IMR-90 (cell line): ENCODE results near the gene SESN3. TPM values are rescaled to one million over a fixed set of nuclear protein-coding genes. Genes with fewer than 3 reads are reported as not detected.
A peak's percentile ranks its signal among the peaks of the same experiment; 100 is the strongest.

Source experiments
- ATAC-seq: fragments of 200-7000 bp; cut with Tn5 transposase; 2 replicates; pipeline ENCODE4 v1.9.1; 2020; ENCODE audit warnings: low read depth, mild to moderate bottlenecking, moderate library complexity
- Bru-seq: library from RNA; stranded (reverse); fragments of 400-500 nt; gene quantifications from one replicate; lab custom pipeline; 2021; lab: Mats Ljungman, UMichigan
- BruChase-seq, 2 experiments: library from RNA; stranded (reverse); fragments of 400-500 nt; gene quantifications; one replicate each; lab custom pipeline; 2021; lab: Mats Ljungman, UMichigan
- BruUV-seq: library from RNA; stranded (reverse); fragments of 400-500 nt; replicated peaks from 2 replicates; lab custom pipeline; 2021; lab: Mats Ljungman, UMichigan
- CTCF ChIA-PET: fragments of 300-600 bp; formaldehyde crosslinking; extraction: SDS; loops from one replicate; lab custom pipeline; 2021; ENCODE audit warnings: antibody characterized with exemption; lab: Yijun Ruan, JAX
- POLR2A ChIA-PET: fragments of 300-600 bp; sonication (Branson Sonifier 250); formaldehyde crosslinking; loops from one replicate; lab custom pipeline; 2022; ENCODE audit warnings: antibody characterized with exemption; ENCODE audit not compliant: unreplicated experiment; lab: Charles Lee
- DNase-seq: peaks from one replicate; pipeline ENCODE4 v3.0.0; 2013
- H2AFZ ChIP-seq: replicated peaks from 2 replicates; pipeline ENCODE3; 2013; ENCODE audit warnings: low read length, mild to moderate bottlenecking; ENCODE audit not compliant: poor library complexity
- H2AK5ac ChIP-seq: 2 replicates; pipeline ENCODE4 v1.6.1; 2013; ENCODE audit warnings: low read depth, low read length, inconsistent platforms
- H2AK9ac ChIP-seq: replicated peaks from 2 replicates; pipeline ENCODE3; 2013; ENCODE audit warnings: mild to moderate bottlenecking, low read depth, low read length, moderate library complexity; ENCODE audit not compliant: poor library complexity
- H2BK120ac ChIP-seq: 2 replicates; pipeline ENCODE4 v1.6.1; 2013; ENCODE audit warnings: low read depth, low read length, inconsistent platforms
- H2BK15ac ChIP-seq: 3 replicates; pipeline ENCODE4 v1.6.1; 2013; ENCODE audit warnings: low read depth, low read length, inconsistent platforms
- H2BK20ac ChIP-seq: 2 replicates; pipeline ENCODE4 v1.6.1; 2013; ENCODE audit warnings: low read depth, mild to moderate bottlenecking, inconsistent platforms, low read length, moderate library complexity
- H2BK5ac ChIP-seq: 2 replicates; pipeline ENCODE4 v1.6.1; 2013; ENCODE audit warnings: mild to moderate bottlenecking, low read depth, low read length, inconsistent platforms; ENCODE audit not compliant: poor library complexity, severe bottlenecking
- H3K14ac ChIP-seq: replicated peaks from 2 replicates; pipeline ENCODE4 v1.6.1; 2013; ENCODE audit warnings: low read depth, low read length, inconsistent platforms
- H3K18ac ChIP-seq: 2 replicates; pipeline ENCODE4 v1.6.1; 2013; ENCODE audit warnings: low read depth, low read length, control low read depth
- H3K23ac ChIP-seq: 2 replicates; pipeline ENCODE4 v1.6.1; 2013; ENCODE audit warnings: low read depth, low read length, inconsistent platforms
- H3K27ac ChIP-seq: 2 replicates; pipeline ENCODE4 v1.5.1; 2013; ENCODE audit warnings: mild to moderate bottlenecking, control low read depth, low read length; ENCODE audit not compliant: insufficient read depth
- H3K27me3 ChIP-seq: 2 replicates; pipeline ENCODE4 v1.6.1; 2013; ENCODE audit warnings: low read length; ENCODE audit not compliant: control insufficient read depth, insufficient read depth
- H3K36me3 ChIP-seq: 2 replicates; pipeline ENCODE4 v1.6.1; 2013; ENCODE audit warnings: low read length, mixed read lengths; ENCODE audit not compliant: control insufficient read depth, insufficient read depth
- H3K4ac ChIP-seq: 2 replicates; pipeline ENCODE4 v1.6.1; 2013; ENCODE audit warnings: low read depth, low read length, inconsistent platforms
- H3K4me1 ChIP-seq: 2 replicates; pipeline ENCODE4 v1.6.1; 2013; ENCODE audit warnings: low read length, mixed read lengths; ENCODE audit not compliant: control insufficient read depth, insufficient read depth
- H3K4me2 ChIP-seq: 2 replicates; pipeline ENCODE4 v1.6.1; 2013; ENCODE audit warnings: low read depth, mild to moderate bottlenecking, control low read depth, low read length, moderate library complexity
- H3K4me3 ChIP-seq: 2 replicates; pipeline ENCODE4 v1.5.1; 2013; ENCODE audit warnings: low read depth, mild to moderate bottlenecking, control low read depth, low read length, moderate library complexity; ENCODE audit not compliant: insufficient read depth
- H3K56ac ChIP-seq: 2 replicates; pipeline ENCODE4 v1.6.1; 2013; ENCODE audit warnings: low read length, inconsistent platforms; ENCODE audit not compliant: insufficient read depth; ENCODE audit errors: extremely low read depth
- H3K79me1 ChIP-seq, 2 experiments: 2 replicates each; pipeline ENCODE4 v1.6.1; 2013; ENCODE audit warnings: low read length in 2 of 2, inconsistent platforms in 1 of 2, low read depth in 1 of 2
- H3K9ac ChIP-seq: 2 replicates; pipeline ENCODE4 v1.6.1; 2013; ENCODE audit warnings: low read depth, low read length, control low read depth
- H3K9me1 ChIP-seq: 2 replicates; pipeline ENCODE4 v1.6.1; 2013; ENCODE audit warnings: low read length, inconsistent platforms; ENCODE audit not compliant: insufficient read depth
- H3K9me3 ChIP-seq: 2 replicates; pipeline ENCODE4 v1.6.1; 2013; ENCODE audit warnings: low read length; ENCODE audit not compliant: control insufficient read depth, insufficient read depth
- H4K20me1 ChIP-seq: 2 replicates; pipeline ENCODE4 v1.6.1; 2013; ENCODE audit warnings: low read length, inconsistent platforms; ENCODE audit not compliant: insufficient read depth
- H4K5ac ChIP-seq: 2 replicates; pipeline ENCODE4 v1.6.1; 2013; ENCODE audit warnings: mild to moderate bottlenecking, low read depth, low read length, control low read depth
- H4K8ac ChIP-seq, 2 experiments: 2 replicates each; pipeline ENCODE4 v1.6.1; 2013; ENCODE audit warnings: low read depth in 2 of 2, low read length in 2 of 2, control low read depth in 1 of 2, inconsistent platforms in 1 of 2
- H4K91ac ChIP-seq: 2 replicates; pipeline ENCODE4 v1.6.1; 2013; ENCODE audit warnings: low read depth, low read length, inconsistent platforms; ENCODE audit not compliant: insufficient read depth
- CEBPB ChIP-seq: IDR thresholded peaks from 2 replicates; pipeline ENCODE4 v1.6.1; 2012; ENCODE audit warnings: low read depth, low read length, improper control_type of control experiment
- CTCF ChIP-seq: conservative IDR thresholded peaks from 2 replicates; pipeline ENCODE4 v1.5.1; 2012; ENCODE audit warnings: mild to moderate bottlenecking, low read depth, low read length, improper control_type of control experiment
- ELK1 ChIP-seq: fragments of 150-350 bp; IDR thresholded peaks from 2 replicates; pipeline ENCODE4 v1.6.1; 2016; ENCODE audit warnings: low read depth, mild to moderate bottlenecking, low read length, moderate library complexity, borderline replicate concordance
- FOS ChIP-seq: fragments of 150-350 bp; IDR thresholded peaks from 2 replicates; pipeline ENCODE4 v1.6.1; 2016; ENCODE audit warnings: low read depth, low read length
- MAZ ChIP-seq: IDR thresholded peaks from 2 replicates; pipeline ENCODE4 v1.6.1; 2012; ENCODE audit warnings: low read depth, mild to moderate bottlenecking, low read length, improper control_type of control experiment, moderate library complexity, borderline replicate concordance
- NFE2L2 ChIP-seq: fragments of 150-350 bp; IDR thresholded peaks from 2 replicates; pipeline ENCODE4 v1.6.1; 2016; ENCODE audit warnings: low read depth, mild to moderate bottlenecking, low read length
- RAD21 ChIP-seq: IDR thresholded peaks from 2 replicates; pipeline ENCODE4 v1.6.1; 2012; ENCODE audit warnings: low read length, improper control_type of control experiment
- RFX5 ChIP-seq: IDR thresholded peaks from 2 replicates; pipeline ENCODE4 v1.8.0; 2012; ENCODE audit warnings: low read depth, mild to moderate bottlenecking, low read length, moderate library complexity
- WGBS, 2 experiments: methylation state at CpG; one replicate each; pipeline versions ENCODE4 v1.1.5 to v1.1.7; 2013; ENCODE audit warnings: missing lambda C conversion rate in 2 of 2; ENCODE audit not compliant: insufficient read length in 1 of 2; ENCODE audit errors: extremely low coverage in 2 of 2; 5-methylcytosine and 5-hydroxymethylcytosine counted together
- dilution Hi-C: fragments of 300-500 bp; cut with HindIII; formaldehyde crosslinking; loops from one replicate; pipeline ENCODE4 v1.14.3; 2018; ENCODE audit warnings: low sequenced_read_pairs; ENCODE audit not compliant: unreplicated experiment
- in situ Hi-C: fragments of 300-500 bp; cut with MboI; formaldehyde crosslinking; loops from 3 replicates; pipeline ENCODE4 v1.14.3; 2019; ENCODE audit warnings: low sequenced_read_pairs, inconsistent platforms, mixed read lengths
- intact Hi-C: fragments of 100-400 bp; cut with micrococcal nuclease; formaldehyde crosslinking; loops from 2 replicates; pipeline ENCODE4 v1.10.0; 2022
- long read RNA-seq: library from polyadenylated mRNA; unstranded; transcript quantifications from one replicate; pipeline ENCODE4 v2.0.0, GENCODE V29; 2021; ENCODE audit not compliant: unreplicated experiment
- polyA plus RNA-seq, 3 experiments: library from polyadenylated mRNA; depleted of rRNA; stranded (reverse); fragments of >200 nt; gene quantifications; 2 replicates each; pipeline ENCODE4 v1.2.3, GENCODE V29; 2012; ENCODE audit warnings: low replicate concordance in 1 of 3
- total RNA-seq: library from RNA; depleted of rRNA; stranded (reverse); fragments of >200 nt; gene quantifications from 2 replicates; pipeline ENCODE4 v1.2.3, GENCODE V29; 2012; rRNA removed

Gene SESN3
- total RNA-seq (7.7 and 10.0 TPM in 2 replicates), polyA plus RNA-seq (2012; rRNA removed) (1.3 and 2.0 TPM in 2 replicates), Bru-seq, nascent RNA (percentile 68 among the genes with signal in this experiment), BruChase-seq, experiment 1, labeled RNA remaining after a 6-hour chase (percentile 81 among the genes with signal in this experiment), BruChase-seq, experiment 2, labeled RNA remaining after a 2-hour chase (percentile 85 among the genes with signal in this experiment)
- polyA plus RNA-seq (2012; cell fraction: cytosol; rRNA removed) = 0.27 and 0.31 TPM in 2 replicates
- polyA plus RNA-seq (2012; cell fraction: nucleus; rRNA removed; ENCODE audit: low replicate concordance) = 0.17 and 2.3 TPM in 2 replicates
- long read RNA-seq, full-length matches to known transcripts = 1 of 7 reads
- long read RNA-seq, partial matches to known transcripts = 0 of 7 reads
- long read RNA-seq, other reads (novel, unspliced or antisense) = 6 of 7 reads

- Histone ChIP-seq H2BK15ac (no peak within 1 kb of the TSS), H4K5ac (no peak within 1 kb of the TSS; the same call in 1 of the 2 replicates), H3K4me3 (peak within 1 kb of the TSS; percentile 51), H4K8ac (peak within 1 kb of the TSS in 1 of 2 experiments; percentile 17; a peak in 2 of 4 replicates), H3K18ac (peak within 1 kb of the TSS; percentile 9; the same call in 1 of the 2 replicates), H3K4ac (no peak within 1 kb of the TSS), H4K91ac (no peak within 1 kb of the TSS), H3K27ac (peak within 1 kb of the TSS; percentile 81; the same call in 1 of the 2 replicates), H3K56ac (no peak within 1 kb of the TSS), H2AK9ac (peak within 1 kb of the TSS; percentile 75), H3K79me1 (no peaks in the 10 kb centered on the region), H2AFZ (peak within 1 kb of the TSS; percentile 90), H2BK20ac (no peak within 1 kb of the TSS), H2AK5ac (no peak within 1 kb of the TSS), H2BK5ac (no peak within 1 kb of the TSS), H3K4me2 (peak within 1 kb of the TSS; percentile 89), H3K9me3 (no peaks in the 10 kb centered on the region), H3K9me1 (no peaks in the 10 kb centered on the region), H2BK120ac (no peak within 1 kb of the TSS), H3K27me3 (no peaks in the 10 kb centered on the region; the same call in 1 of the 2 replicates), H3K4me1 (no peaks in the 10 kb centered on the region), H4K20me1 (no peaks in the 10 kb centered on the region), H3K23ac (peak within 1 kb of the TSS; percentile 12; the same call in 1 of the 2 replicates), H3K9ac (peak within 1 kb of the TSS; percentile 38; the same call in 1 of the 2 replicates), H3K14ac (0 out of 2 replicates have a peak within 1 kb of the TSS, but pooled peaks have one; percentile 13), H3K36me3 (no peaks in the 10 kb centered on the region)
- dilution Hi-C loops (no loop called here), in situ Hi-C loops (no loop called here), intact Hi-C loops (loop anchor here (1.0 kb wide), 1 partner anchor 80 kb away; no protein-coding TSS in a partner anchor)
- TF ChIP-seq FOS (no peak), MAZ (peak; percentile 57; the same call in 1 of the 2 replicates), CEBPB (no peak), ELK1 (no peak), CTCF (no peak), NFE2L2 (no peak), RAD21 (no peak), RFX5 (peak; percentile 89)
- ChIA-PET POLR2A (interaction anchor here (0.5 kb wide), 1 partner anchor 417 kb away, joined by 4 read pairs; no protein-coding TSS in a partner anchor), CTCF (interaction anchor here (0.6 to 1.5 kb wide), 3 partner anchors 30 to 474 kb away, joined by 3 to 7 read pairs (median 4); no protein-coding TSS in a partner anchor)
- ATAC-seq (peak; percentile 97), DNase-seq (peak; percentile 96)
- no TSS peak for BruUV-seq
- no CpG with 5 or more reads among the region's 40 CpGs for WGBS, 2 experiments
Observed at GRCh38 chr11:95231127-95231880, at the start of gene SESN3. SESN3 (minus strand) TSS chr11:95231202; CDS start chr11:95230860, 342 bp downstream.
